Midbrain (tissue), 1 donor: Measurements from ENCODE around the gene PCDH9.

Experiments used
- DNase-seq: peaks from one replicate; lab custom pipeline; 2025; lab: John Stamatoyannopoulos, UW

The PCDH9 gene

DNA sequence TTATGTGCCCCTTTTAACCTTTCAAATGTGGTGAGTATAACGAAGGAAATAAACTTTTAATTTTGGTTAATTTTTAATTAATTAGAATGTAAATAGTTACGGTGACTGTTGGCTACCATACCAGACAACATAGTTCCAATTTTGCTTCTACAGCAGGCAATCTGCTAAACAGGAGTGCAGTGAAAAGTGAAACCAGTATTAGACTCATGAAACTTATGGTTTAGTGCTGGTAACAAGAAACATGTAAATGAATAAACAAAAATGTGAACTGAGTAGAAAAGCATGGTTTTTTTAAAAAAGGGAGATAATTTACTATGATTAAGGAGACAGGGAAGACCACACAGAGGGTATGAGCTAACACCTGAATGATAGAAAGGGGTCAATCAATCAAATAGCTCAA is 478.4 kb downstream of the PCDH9 start:
- no peak for DNase-seq

DNA sequence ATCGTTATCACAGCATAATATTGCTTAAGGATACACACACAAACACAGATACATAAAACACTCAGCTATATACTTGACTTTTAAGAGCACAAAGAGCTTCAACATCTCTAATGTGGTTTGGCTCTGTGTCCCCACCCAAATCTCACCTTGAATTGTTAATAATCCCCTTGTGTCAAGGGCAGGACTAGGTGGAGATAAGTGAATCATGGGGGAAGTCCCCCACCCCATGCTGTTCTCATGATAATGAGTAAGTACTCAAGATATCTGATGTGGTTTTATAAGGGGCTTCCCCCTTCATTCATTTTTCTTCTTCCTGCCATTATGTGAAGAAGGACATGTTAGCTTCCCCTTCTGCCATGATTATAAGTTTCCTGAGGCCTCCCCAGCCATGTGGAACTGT is 481.4 kb downstream of the PCDH9 start:
- DNase-seq: no peak

DNA sequence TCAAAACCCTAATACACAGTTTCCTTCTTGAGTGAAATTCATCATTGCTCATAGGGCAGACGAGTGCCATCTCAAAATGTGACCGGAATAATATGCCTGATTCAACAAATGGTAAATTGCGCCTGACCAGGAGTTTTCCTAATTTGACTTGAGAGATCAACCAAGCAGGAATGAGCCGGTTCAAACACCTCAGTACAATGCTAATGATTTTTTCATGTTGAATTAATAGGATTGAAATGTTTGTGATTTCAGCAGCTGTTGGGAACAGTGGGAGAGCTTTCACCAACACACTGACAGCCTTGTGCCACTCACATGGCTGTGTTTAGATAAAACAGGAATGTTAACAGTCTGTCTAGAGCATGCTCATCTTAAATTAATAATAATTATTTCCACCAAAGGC is 484.8 kb downstream of the PCDH9 start:
- no peak for DNase-seq

DNA sequence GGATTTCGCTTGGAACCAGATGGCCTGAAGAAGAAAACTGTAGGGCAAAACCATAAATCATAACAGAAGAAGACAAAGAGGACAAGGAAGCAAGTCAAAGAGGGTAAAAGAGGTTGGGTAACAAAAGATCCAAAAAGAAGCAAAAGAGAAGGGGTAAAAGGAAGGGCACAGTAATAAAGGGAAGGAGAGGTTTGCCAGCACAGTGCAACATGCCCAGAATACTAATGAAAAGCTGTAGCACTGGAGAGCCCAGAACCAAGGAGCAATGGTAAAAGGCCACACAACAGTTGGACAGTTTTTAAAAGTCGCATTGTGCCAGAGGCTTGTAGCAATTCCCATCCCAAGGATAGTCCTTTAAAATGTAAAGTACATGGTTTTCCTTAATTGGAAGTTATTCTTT is 506.6 kb downstream of the PCDH9 start:
- peak; percentile 66 for DNase-seq

GRCh38 chr13:66716538-66716937 is 513.6 kb downstream of the PCDH9 start:
- no peak for DNase-seq

DNA sequence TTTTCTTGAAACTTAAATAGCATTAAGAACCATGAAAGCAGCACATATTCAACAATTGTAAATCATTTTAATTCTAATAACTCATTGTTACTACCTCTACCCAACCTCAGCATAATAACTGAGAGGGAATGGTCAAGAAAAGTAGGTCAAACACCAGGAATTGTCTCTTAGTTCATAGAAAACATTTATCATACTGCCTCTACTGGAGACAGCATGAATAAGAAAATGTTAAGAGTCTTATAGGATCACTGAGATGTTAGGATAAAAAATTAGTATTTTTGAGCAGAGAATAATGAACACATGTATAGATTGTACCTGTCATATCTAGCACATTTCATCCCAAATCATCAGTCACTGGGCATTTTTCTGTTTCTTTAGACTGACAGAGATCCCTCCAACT is 515.3 kb downstream of the PCDH9 start:
- DNase-seq: no peak

DNA sequence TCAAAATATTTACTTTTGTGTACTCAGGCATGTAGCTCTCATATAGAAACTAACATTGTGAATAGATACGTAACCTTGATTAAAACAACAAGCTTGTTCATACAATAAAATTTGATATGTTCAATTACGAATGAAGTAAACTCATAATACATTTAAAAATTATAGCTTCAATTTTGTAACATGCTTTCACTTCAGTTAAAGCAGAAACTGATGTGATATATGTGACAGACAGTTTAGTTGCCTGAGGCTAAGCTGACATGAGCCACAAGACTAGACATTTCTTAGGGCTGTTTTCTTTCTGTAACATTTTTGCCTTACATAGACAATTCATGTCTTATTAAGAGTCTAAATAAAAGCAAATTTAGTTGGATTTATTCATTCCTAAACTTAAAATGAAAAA is 526.0 kb downstream of the PCDH9 start:
- no peak for DNase-seq

GRCh38 chr13:66703597-66703996 is 526.5 kb downstream of the PCDH9 start:
- DNase-seq: no peak

DNA sequence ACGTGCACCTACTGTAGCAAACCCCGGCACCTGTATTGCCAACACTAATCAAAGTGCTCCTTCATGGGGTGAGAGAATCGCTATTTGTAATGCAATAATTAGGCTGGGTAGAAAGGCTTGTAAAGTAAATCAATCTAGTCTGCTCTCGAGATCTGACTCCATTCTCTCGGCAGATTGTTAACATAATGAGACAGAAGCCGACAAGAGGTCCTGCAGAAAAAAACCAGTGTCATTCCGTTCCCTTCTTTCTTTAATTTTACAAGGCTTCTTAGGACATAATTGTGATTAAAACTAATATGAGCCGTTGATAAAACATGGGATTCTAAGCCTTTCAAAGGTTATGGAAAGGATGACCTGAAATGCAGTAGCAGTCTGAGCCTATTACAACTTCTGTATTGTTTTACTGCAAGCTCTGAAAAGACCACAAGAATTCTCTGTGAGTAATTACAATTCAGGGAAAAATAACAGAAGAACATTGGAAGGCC is 530.0 kb downstream of the PCDH9 start:
- no peak for DNase-seq

- no peak for DNase-seq
Observed at GRCh38 chr13:66693656-66694055, 536.5 kb downstream of the PCDH9 start.

- DNase-seq: no peak
Observed at GRCh38 chr13:66691149-66691548, 539.0 kb downstream of the PCDH9 start.

DNA sequence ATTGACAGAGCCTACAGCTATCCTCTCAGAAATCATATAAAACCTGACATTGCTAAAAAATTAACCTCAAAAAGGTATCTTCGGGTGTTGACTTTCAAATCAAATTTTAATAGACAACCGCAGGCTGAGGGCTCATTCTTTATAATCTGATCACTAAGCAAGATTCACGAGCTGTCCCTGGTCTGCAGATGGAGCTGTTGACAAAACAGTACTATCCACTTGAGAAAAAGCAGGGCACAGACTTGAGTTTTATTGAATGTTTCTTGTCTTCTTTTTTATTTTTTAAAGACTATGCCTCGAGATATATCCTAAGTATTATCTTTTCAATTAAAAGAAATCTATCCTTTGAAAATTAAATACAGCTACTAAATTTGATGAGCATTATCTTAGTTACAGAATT is 540.5 kb downstream of the PCDH9 start:
- DNase-seq: peak; percentile 58

GRCh38 chr13:66689037-66689619 is 541.0 kb downstream of the PCDH9 start:
- no peak for DNase-seq

DNA sequence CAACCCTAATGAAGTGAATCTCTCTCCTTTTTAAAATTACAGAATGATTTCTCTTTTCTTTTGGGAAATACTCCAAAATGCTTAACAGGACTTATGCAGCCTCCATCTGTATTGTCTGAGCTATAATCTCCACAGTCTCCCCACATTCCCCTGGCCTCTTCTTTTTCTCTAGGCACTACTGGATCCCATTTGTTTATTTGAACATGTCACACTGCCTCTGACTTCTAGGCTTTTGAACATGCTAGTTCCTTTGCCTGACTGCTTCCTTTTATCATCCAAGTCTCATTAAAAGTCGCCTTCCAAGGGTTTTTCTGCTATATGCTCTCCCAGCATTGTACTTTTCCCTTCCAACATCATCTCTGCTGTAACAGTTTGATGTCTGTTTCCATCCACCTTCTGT is 548.7 kb downstream of the PCDH9 start:
- no peak for DNase-seq

DNA sequence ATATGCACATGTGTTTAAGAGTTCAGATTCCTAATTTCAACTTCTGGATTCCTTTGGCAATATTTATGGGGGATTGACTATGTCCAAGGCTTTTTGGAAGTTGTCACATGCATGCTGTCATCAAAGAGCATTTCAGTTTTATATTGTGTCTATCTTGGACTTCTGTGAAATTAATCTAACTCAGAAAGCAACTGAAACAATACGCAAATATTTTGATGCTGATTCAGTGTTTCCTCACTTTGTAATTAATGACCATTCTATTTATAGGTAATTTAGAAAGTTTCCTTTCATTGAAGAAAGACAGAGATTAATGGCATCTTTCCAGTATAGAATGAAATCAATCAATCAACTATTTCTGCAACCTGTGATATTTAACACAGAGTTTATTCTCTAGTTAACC is 550.1 kb downstream of the PCDH9 start:
- no peak for DNase-seq

GRCh38 chr13:66675620-66676019 is 554.5 kb downstream of the PCDH9 start:
- no peak for DNase-seq

GRCh38 chr13:66673401-66673800 is 556.7 kb downstream of the PCDH9 start:
- no peak for DNase-seq

DNA sequence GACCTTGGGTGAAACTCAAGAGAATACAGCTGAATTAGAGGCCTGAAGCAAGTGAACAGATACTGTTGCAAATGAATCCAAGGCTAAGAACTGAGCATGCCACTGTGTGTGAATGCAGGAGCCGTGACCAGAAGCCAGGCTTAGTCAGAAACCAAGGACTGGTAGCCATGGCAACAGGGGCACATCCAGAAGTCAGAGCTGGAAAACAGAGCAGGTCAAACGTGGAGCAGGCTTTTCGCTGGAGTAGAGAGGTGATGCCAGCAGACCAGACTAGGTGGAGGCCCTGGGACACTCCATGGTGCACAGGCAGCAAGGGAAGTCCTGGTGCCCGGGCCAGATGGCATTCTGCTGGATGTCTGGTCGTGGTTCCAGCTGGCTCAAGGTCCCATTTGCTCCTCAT is 564.1 kb downstream of the PCDH9 start:
- peak; percentile 33 for DNase-seq

GRCh38 chr13:66663711-66664110 is 566.4 kb downstream of the PCDH9 start:
- DNase-seq: no peak

- DNase-seq: no peak
Observed at GRCh38 chr13:66663206-66663605, 566.9 kb downstream of the PCDH9 start.

- no peak for DNase-seq
Observed at GRCh38 chr13:66661336-66661735, 568.8 kb downstream of the PCDH9 start.

- DNase-seq: no peak
Observed at GRCh38 chr13:66660468-66660813, 569.7 kb downstream of the PCDH9 start.

DNA sequence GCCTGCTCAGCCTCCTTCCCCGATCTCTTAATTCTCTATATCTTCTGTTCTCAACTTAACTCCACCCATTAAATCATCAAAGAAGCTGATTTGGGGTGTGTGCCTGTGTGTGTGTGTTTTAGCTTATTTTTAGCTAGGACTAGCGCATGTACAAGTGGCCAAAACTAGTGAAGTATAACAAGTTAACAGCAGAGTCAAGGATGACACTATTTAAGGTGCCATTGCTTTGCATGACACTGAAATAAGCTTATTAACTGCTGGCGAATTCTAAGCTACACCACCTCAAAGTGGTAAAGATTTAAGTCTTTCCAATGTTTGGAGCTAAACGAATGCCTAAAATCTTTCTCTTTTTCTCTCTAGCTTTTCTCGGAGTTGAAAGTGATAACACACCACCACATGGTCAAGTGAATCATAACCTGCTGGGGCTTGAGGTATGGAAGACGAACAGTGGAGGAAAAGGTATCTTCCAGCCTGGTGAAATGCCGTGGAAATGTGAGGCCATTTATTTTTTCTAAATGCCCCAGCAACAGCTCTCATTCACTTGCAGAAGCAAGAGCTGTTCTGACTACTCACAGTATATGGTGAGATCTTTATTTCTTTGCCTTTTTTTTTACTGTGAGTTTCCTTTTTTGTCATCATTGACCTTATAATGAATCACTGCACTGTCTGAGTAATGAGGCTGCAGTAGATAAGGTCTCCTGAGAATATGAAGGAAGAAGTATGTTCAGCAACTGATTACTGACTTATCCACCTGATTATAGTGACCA is 570.3 kb downstream of the PCDH9 start:
- no peak for DNase-seq

DNA sequence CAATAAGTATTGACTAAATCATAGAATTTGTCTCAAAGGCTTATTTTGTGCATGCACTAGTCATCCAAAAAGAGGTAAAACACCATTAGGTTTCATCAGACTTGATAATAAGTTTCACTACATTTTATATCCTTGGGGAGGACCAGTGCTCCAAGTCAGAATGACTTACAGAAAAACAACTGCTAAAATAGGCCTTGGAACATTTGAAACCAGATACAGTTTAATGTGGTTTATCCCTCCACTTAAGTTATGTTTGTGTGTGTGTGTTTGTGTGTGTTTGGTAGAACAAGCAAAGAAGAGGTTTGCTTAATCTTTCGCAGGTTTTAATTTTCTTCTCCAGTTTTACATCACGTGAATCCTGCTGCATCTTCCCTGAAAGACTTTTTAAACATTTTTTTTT is 570.9 kb downstream of the PCDH9 start:
- no peak for DNase-seq
